Measurements from ENCODE around the gene SSUH2. TPM values are rescaled to one million over a fixed set of nuclear protein-coding genes. Genes with fewer than 3 reads are reported as not detected.

The SSUH2 gene
- total RNA-seq, 1 donor from 2014 or later = not detected

DNA sequence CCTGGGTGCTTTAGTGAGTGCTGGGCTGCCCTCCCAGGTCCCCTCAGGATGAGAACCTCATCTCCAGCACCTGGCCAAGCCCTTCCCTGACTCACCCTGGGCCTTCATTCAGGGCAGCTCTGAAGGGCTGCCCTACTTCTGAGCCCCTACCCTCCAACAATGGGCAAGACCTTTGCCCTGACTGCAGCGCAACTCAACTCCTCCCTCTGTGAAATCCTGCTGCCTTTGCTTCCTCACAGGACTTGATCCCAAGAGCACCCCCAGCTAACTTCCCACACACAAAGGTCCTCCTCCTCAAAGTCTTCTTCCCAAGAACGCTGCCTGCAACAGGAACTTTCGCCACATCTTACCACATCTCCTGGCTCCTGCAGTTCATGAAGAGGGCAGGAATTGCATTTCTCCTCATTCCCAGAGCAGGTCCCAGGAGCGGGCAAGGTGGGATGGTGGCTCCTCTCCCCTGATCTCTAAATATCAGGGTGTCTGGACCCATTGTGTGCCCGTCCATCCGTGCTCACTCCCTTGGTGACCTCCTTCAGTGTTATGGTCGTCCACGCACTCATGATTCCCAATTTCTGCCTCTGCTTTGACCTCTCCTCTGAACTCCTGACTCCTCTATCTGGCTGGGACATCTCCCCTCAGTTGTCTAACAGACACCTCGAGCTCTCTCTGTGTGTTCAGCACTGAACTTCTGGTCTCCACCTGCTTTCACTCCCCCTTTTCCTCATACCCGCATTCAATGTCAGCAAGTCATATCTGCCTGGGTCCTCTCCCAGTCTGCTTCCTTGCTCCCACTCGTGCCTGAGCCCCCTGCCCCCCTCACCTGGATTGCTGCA is 4.5 kb upstream of the SSUH2 start:
- no peaks in the 10 kb centered on the region for H3K27me3 ChIP-seq
- intact Hi-C loops (cut with DNase I) = no loop called here
- no peaks in the 10 kb centered on the region for H3K9me3 ChIP-seq
- H3K4me3 ChIP-seq = no peak overlapping the region
- no peaks in the 10 kb centered on the region for H3K36me3 ChIP-seq
- H3K4me1 ChIP-seq = peaks cover 0 to 7% of the 10 kb centered on the region in 2 donors
- TF ChIP-seq, protein P1, sequence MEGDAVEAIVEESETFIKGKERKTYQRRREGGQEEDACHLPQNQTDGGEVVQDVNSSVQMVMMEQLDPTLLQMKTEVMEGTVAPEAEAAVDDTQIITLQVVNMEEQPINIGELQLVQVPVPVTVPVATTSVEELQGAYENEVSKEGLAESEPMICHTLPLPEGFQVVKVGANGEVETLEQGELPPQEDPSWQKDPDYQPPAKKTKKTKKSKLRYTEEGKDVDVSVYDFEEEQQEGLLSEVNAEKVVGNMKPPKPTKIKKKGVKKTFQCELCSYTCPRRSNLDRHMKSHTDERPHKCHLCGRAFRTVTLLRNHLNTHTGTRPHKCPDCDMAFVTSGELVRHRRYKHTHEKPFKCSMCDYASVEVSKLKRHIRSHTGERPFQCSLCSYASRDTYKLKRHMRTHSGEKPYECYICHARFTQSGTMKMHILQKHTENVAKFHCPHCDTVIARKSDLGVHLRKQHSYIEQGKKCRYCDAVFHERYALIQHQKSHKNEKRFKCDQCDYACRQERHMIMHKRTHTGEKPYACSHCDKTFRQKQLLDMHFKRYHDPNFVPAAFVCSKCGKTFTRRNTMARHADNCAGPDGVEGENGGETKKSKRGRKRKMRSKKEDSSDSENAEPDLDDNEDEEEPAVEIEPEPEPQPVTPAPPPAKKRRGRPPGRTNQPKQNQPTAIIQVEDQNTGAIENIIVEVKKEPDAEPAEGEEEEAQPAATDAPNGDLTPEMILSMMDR (IDR thresholded peaks at IDR 0.05) = no peak
- DNase-seq (ENCODE audit: low spot score in 2 of 2) = no peak
- no peak overlapping the region for H3K27ac ChIP-seq

DNA sequence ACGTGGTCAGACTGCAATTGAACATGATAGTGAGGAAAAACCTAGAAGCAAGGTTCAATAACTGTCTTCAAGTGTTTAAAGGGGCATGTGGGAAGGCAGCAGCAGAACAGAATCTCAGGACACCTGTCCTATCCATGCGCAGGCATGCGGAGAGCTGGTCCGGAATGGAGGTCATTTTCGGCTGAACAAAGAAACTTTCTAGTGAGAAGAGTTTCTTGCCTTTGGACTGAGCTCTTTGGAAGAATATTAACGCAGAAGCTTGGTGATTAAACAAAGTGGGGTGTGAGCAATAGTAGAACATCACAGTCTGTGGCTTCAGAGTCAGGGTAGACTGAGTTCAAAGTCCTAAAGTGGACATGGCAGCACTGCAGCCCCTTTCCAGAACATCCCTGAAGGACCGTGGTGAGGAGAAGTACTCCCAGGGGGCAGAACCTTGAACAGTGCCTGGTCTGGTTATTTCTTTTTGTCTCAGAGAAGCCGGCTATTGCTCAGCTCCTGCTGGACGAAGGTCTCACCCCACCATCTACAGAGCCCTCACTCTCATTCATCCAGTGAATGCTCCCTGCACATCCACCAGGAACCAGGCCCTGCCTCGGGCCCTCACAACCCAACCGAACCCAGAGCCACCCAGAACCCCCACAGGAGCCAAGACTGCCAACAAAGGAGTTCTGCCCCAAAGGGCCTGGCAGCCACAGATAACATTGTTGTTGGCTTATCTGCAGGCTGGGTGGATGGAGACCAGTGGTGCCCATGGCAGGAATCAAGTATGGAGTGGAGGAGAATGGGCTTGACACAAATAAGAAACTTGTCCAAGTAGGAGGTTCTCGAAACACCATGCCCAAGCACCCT is 2.8 kb upstream of the SSUH2 start:
- Histone ChIP-seq H3K27ac (no peak overlapping the region), H3K9me3 (no peaks in the 10 kb centered on the region), H3K4me1 (peaks cover 0 to 7% of the 10 kb centered on the region in 2 donors), H3K27me3 (no peaks in the 10 kb centered on the region), H3K36me3 (no peaks in the 10 kb centered on the region), H3K4me3 (no peak overlapping the region)
- intact Hi-C loops (cut with DNase I) = no loop called here
- no peak for DNase-seq (ENCODE audit: low spot score in 2 of 2)
- TF ChIP-seq, protein P1 (IDR thresholded peaks at IDR 0.05) = no peak

- no peak overlapping the region for H3K27ac ChIP-seq
- no peak for DNase-seq (ENCODE audit: low spot score in 2 of 2)
- H3K27me3 ChIP-seq = no peaks in the 10 kb centered on the region
- H3K9me3 ChIP-seq = no peaks in the 10 kb centered on the region
- no peak overlapping the region for H3K4me3 ChIP-seq
- TF ChIP-seq, protein P1 (IDR thresholded peaks at IDR 0.05) = no peak
- peaks cover 0 to 7% of the 10 kb centered on the region in 2 donors for H3K4me1 ChIP-seq
- H3K36me3 ChIP-seq = no peaks in the 10 kb centered on the region
- intact Hi-C loops (cut with DNase I) = no loop called here
Observed at GRCh38 chr3:8646313-8646938, 1.8 kb upstream of the SSUH2 start.

DNA sequence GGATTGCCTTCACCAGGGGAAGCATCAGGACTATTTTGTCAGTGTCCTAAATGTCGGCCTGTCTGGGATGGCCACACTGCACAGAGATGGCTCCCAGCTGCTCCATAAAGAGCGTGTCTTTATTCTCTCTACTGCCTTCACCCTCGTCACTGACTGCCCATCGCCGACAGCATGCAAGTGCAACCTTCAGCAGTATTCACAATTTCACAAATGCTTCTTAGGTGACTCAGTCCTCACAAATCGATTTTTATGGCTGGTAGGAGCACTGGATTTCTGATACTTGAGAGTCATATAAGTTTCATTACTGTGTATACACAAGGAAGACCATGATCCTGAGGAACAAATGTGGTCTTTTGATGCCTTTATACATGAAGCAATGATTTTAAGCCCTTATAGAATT is 1.1 kb upstream of the SSUH2 start:
- H3K4me3 ChIP-seq = no peak overlapping the region
- intact Hi-C loops (cut with DNase I) = no loop called here
- H3K36me3 ChIP-seq = no peaks in the 10 kb centered on the region
- peaks cover 0 to 3% of the 10 kb centered on the region in 2 donors for H3K4me1 ChIP-seq
- TF ChIP-seq, protein P1 (IDR thresholded peaks at IDR 0.05) = no peak
- H3K9me3 ChIP-seq = no peaks in the 10 kb centered on the region
- H3K27ac ChIP-seq = no peak overlapping the region
- no peaks in the 10 kb centered on the region for H3K27me3 ChIP-seq
- no peak for DNase-seq (ENCODE audit: low spot score in 2 of 2)

DNA sequence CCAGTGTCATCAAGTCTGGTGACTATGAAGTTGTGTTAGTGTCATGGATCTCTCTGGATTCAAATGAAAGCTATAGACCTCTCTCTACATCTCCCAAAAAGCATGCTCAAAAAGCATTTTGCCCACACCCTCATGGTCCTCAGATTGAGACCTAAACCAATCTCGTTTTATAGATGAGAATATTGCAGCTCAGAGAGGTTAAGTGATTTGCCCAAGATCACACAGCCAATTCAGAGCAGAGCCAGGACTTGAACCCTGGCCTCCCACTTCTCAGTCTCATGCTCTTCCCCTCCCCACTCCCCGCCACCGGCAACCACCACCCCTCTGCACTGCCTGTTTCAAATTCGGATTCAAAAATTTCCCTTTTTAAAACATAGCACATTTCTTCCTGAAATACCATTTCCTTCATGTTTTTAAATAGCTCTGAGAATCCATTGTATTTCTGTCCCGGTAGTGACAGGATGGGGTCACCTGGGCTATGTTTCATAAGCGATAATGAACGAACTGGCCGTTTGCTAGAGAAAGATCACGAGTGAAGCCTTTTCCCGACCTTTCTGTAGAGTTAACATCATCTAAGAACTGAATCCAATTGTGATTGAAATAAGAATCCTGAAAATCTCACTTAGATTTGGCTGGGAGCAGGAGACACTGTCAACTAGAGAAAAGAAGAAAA is 769 bp downstream of the SSUH2 start:
- TF ChIP-seq, protein P1 (IDR thresholded peaks at IDR 0.05) = no peak
- Histone ChIP-seq H3K27me3 (no peaks in the 10 kb centered on the region), H3K36me3 (no peaks in the 10 kb centered on the region), H3K4me1 (no peaks in the 10 kb centered on the region), H3K27ac (no peak overlapping the region), H3K4me3 (no peak overlapping the region), H3K9me3 (no peaks in the 10 kb centered on the region)
- no peak for DNase-seq (ENCODE audit: low spot score in 2 of 2)
- intact Hi-C loops (cut with DNase I) = no loop called here

Measured in ascending aorta (tissue), 2 donors.